ENCODE results near the gene ZNF319. TPM values are rescaled to one million over a fixed set of nuclear protein-coding genes. Genes with fewer than 3 reads are reported as not detected.

ZNF319 gene
- polyA plus RNA-seq, 1 donor = 8.0 TPM

- no peak for DNase-seq
Observed at GRCh38 chr16:57971848-57972247, 28.6 kb downstream of the ZNF319 start.

- DNase-seq = no peak
Observed at GRCh38 chr16:57970970-57971369, 29.5 kb downstream of the ZNF319 start, which contains the start of gene CNGB1. Gene CNGB1, minus strand, starts transcription at chr16:57971128. Its CDS starts 3,842 bp downstream, at chr16:57967286.

- no peak for DNase-seq
Observed at GRCh38 chr16:57970319-57970718, 30.2 kb downstream of the ZNF319 start.

- DNase-seq = no peak
Observed at GRCh38 chr16:57969451-57970123, 30.9 kb downstream of the ZNF319 start.

GRCh38 chr16:57967916-57968315 is 32.6 kb downstream of the ZNF319 start:
- no peak for DNase-seq

- DNase-seq = no peak
Observed at GRCh38 chr16:57966986-57967385, 33.5 kb downstream of the ZNF319 start.

- DNase-seq = no peak
Observed at GRCh38 chr16:57966204-57966771, 34.2 kb downstream of the ZNF319 start.

- DNase-seq = no peak
Observed at GRCh38 chr16:57964157-57964700, 36.2 kb downstream of the ZNF319 start.

- no peak for DNase-seq
Observed at GRCh38 chr16:57962756-57963155, 37.7 kb downstream of the ZNF319 start.

GRCh38 chr16:57962046-57962445 is 38.4 kb downstream of the ZNF319 start:
- no peak for DNase-seq

- DNase-seq = no peak
Observed at GRCh38 chr16:57961538-57961937, 38.9 kb downstream of the ZNF319 start.

- no peak for DNase-seq
Observed at GRCh38 chr16:57960826-57961472, 39.5 kb downstream of the ZNF319 start.

- no peak for DNase-seq
Observed at GRCh38 chr16:57960310-57960709, 40.2 kb downstream of the ZNF319 start.

GRCh38 chr16:57959804-57960203 is 40.7 kb downstream of the ZNF319 start:
- DNase-seq = no peak

- no peak for DNase-seq
Observed at GRCh38 chr16:57959121-57959520, 41.4 kb downstream of the ZNF319 start.

GRCh38 chr16:57958544-57958943 is 41.9 kb downstream of the ZNF319 start:
- DNase-seq = no peak

- no peak for DNase-seq
Observed at GRCh38 chr16:57957673-57958392, 42.6 kb downstream of the ZNF319 start.

GRCh38 chr16:57956924-57957672 is 43.4 kb downstream of the ZNF319 start:
- no peak for DNase-seq

GRCh38 chr16:57956270-57956808 is 44.1 kb downstream of the ZNF319 start:
- DNase-seq = no peak

GRCh38 chr16:57955572-57956188 is 44.8 kb downstream of the ZNF319 start:
- DNase-seq = no peak

GRCh38 chr16:57953857-57954256 is 46.6 kb downstream of the ZNF319 start:
- no peak for DNase-seq
